ENCODE measurements around the gene MAPK6.
A peak's percentile ranks its signal among the peaks of the same experiment; 100 is the strongest.

Gene MAPK6

DNA sequence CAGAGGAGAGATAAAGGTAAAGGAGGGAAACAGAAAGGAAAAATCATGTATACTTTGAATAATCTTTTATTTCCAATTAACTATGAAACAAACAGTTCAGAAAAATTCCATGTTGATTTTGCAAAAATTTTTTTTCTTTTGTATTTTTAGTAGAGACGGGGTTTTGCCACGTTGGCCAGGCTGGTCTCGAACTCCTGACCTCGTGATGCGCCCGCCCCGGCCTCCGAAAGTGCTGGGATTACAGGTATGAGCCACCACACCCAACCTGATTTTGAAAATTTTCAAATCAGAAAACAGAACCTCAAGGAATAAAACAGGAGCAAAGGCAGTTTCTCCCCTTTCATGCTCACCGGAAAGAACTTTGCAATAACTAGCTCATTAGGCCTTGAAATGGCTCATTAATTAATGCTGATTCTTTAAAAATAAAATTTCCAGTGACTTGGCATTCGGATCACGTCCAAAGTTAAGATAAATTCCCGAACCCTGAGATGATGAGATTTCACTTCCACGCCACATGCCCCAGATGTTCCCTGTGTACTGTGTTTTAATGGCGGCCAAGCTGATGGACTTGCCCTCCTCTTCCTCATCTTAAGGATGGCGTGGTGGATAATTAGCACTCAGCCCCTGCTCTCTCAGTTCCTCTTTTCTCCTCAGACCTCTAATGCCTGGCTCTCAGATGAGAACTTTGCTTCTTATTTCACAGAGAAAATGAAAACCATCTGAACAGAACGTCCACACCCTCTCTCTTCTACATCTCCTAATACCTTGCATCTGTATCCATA is 82.7 kb downstream of the MAPK6 start:
- DNase-seq (ENCODE audit: low read depth in 1 of 2, low spot score in 1 of 2) = no peak

DNA sequence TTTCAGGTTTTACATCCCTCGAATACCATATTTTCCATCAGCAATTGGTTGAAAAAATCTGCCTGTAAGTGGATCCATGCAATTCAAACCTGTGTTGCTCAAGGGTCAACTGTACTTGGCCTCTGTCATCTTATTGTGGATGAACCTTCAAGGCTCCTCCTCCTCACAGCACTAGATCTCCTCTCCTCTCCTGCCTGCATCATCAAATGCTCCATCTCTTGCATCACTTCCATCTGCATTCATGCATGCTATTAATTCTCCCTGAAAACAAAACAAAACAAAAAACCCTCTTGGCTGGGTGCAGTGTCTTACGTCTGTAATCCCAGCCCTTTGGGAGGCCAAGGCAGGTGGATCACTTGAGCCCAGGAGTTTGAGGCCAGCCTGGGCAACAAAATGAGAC is 83.4 kb downstream of the MAPK6 start:
- no peak for DNase-seq (ENCODE audit: low read depth in 1 of 2, low spot score in 1 of 2)

- no peak for DNase-seq (ENCODE audit: low read depth in 1 of 2, low spot score in 1 of 2)
Measured at GRCh38 chr15:52103217-52104207, 84.5 kb downstream of the MAPK6 start.

GRCh38 chr15:52104532-52105004 is 85.5 kb downstream of the MAPK6 start:
- DNase-seq (ENCODE audit: low read depth in 1 of 2, low spot score in 1 of 2) = no peak

DNA sequence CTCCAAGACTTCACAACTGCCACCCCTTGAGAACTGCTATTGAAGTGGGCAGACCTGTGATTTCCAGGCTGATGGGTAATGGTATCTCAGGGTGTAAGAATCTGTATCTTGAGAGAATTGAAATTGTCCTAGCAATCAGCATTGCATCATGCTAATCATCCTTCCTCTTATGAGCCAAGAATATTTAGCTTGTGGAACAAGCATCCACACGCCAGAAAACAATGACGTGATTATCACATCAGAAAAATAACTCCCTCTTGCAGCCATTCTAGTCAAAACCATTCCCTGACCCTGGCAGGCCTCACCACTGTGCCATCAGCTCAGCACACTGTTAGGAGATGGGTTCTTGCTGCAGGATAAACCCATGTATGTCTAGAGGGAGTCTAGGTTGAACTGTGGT is 86.8 kb downstream of the MAPK6 start:
- no peak for DNase-seq (ENCODE audit: low read depth in 1 of 2, low spot score in 1 of 2)

GRCh38 chr15:52106641-52107040 is 87.6 kb downstream of the MAPK6 start:
- DNase-seq (ENCODE audit: low read depth in 1 of 2, low spot score in 1 of 2) = no peak

- DNase-seq (ENCODE audit: low read depth in 1 of 2, low spot score in 1 of 2) = no peak
Measured at GRCh38 chr15:52107238-52107637, 88.2 kb downstream of the MAPK6 start.

DNA sequence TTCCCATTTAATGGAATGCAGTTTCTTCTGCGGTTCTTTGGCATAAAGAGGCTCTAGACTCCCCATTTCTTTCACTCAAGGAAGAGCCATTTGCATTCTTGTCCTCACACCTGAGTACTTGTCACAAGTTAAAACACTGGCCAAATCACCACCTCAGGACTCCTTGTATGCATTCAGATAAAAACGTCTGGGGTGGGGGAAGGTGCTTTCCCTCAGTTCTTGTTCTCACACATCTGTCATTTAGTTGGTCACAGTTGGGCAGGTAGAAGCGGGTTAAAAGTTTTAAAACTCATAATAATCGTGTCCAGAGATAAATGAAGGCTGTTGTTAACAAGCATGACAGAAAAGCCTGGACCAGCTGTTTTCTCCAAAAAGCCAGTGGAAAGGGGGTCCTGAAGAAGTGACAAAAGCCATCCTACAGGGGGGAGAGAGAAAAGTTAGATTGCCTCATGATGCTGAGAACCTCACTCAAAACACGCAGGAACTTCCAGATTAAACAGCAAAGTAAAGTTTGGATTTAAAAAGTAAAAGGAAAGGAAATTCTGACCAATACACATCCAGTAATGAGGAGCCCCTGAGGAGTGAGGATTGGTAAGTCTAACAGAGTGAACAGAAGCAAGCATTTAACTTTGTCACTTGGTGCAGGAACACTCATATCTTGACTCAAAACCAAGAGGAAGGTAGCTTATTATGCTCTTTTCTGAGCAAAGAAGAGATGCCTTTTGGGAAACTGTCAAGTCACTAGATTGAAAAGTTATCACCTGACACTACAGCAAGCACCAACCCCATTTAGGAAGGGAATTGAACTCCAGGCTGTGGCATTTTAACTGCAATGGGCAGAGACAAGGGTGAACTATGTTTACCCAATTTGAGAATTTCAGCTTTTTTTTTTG is 90.8 kb downstream of the MAPK6 start:
- DNase-seq (ENCODE audit: low read depth in 1 of 2, low spot score in 1 of 2) = no peak

GRCh38 chr15:52111517-52112202 is 92.6 kb downstream of the MAPK6 start:
- DNase-seq (ENCODE audit: low read depth in 1 of 2, low spot score in 1 of 2) = no peak

GRCh38 chr15:52112203-52112750 is 93.3 kb downstream of the MAPK6 start:
- DNase-seq (ENCODE audit: low read depth in 1 of 2, low spot score in 1 of 2) = peak; percentile 11 to 20

GRCh38 chr15:52113235-52113634 is 94.2 kb downstream of the MAPK6 start:
- DNase-seq (ENCODE audit: low read depth in 1 of 2, low spot score in 1 of 2) = no peak

DNA sequence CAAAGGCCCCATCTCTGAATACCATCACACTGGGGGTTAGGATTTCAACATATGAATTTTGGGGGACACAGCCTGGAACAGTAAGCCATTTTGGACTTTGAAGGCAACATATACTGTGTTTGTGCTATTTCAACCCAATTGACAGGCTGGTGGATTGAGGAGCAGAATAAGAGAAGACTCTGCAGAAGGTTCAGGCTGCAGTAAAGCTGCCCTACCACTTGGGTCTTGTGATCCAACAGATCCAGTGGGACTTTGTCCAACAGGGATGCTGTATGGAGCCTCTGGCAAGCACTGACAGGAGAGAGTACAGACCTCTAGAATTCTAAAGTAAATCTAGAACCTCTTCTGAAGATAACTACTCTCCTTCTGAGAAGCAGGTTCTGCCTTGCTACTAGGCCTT is 94.7 kb downstream of the MAPK6 start:
- no peak for DNase-seq (ENCODE audit: low read depth in 1 of 2, low spot score in 1 of 2)

- DNase-seq (ENCODE audit: low read depth in 1 of 2, low spot score in 1 of 2) = no peak
Measured at GRCh38 chr15:52114261-52115055, 95.4 kb downstream of the MAPK6 start.

GRCh38 chr15:52115598-52116427 is 96.8 kb downstream of the MAPK6 start:
- no peak for DNase-seq (ENCODE audit: low read depth in 1 of 2, low spot score in 1 of 2)
